Progenitor cell of endocrine pancreas (in vitro differentiated cells): ENCODE data around the gene TAX1BP1. TPM values are rescaled to one million over a fixed set of nuclear protein-coding genes. Genes with fewer than 3 reads are reported as not detected.

Experiments used
- DNase-seq: peaks from one replicate; pipeline ENCODE4 v3.0.0; 2021; ENCODE audit warnings: low spot score; ENCODE audit not compliant: unreplicated experiment
- H3K27ac Mint-ChIP-seq: 2 replicates; pipeline ENCODE4 v1.8.0; 2021; ENCODE audit warnings: mild to moderate bottlenecking, moderate library complexity, mixed read lengths
- H3K27me3 Mint-ChIP-seq: 2 replicates; pipeline ENCODE4 v1.8.0; 2021; ENCODE audit warnings: mixed read lengths
- H3K36me3 Mint-ChIP-seq: 2 replicates; pipeline ENCODE4 v1.8.0; 2022; ENCODE audit warnings: mixed read lengths; ENCODE audit not compliant: insufficient read depth
- H3K4me1 Mint-ChIP-seq: 2 replicates; pipeline ENCODE4 v1.8.0; 2021; ENCODE audit warnings: low read depth, mixed read lengths
- H3K4me3 Mint-ChIP-seq: 2 replicates; pipeline ENCODE4 v1.8.0; 2021; ENCODE audit warnings: low read depth, mild to moderate bottlenecking, moderate library complexity, mixed read lengths
- H3K9me3 Mint-ChIP-seq: 2 replicates; pipeline ENCODE4 v1.8.0; 2021; ENCODE audit warnings: low read depth, mixed read lengths
- total RNA-seq: library from RNA; stranded (reverse); gene quantifications from 2 replicates; pipeline ENCODE4 v1.2.1, GENCODE V29; 2021
- TF ChIP-seq, protein P1 (sequence below): fragments of 200-600 bp; sonication (generic); IDR thresholded peaks from one replicate; pipeline ENCODE4 v1.5.0; 2021; ENCODE audit warnings: antibody characterized with exemption, mild to moderate bottlenecking; ENCODE audit not compliant: unreplicated experiment

Gene TAX1BP1
- total RNA-seq, 1 donor from 2014 or later: 101 TPM

DNA sequence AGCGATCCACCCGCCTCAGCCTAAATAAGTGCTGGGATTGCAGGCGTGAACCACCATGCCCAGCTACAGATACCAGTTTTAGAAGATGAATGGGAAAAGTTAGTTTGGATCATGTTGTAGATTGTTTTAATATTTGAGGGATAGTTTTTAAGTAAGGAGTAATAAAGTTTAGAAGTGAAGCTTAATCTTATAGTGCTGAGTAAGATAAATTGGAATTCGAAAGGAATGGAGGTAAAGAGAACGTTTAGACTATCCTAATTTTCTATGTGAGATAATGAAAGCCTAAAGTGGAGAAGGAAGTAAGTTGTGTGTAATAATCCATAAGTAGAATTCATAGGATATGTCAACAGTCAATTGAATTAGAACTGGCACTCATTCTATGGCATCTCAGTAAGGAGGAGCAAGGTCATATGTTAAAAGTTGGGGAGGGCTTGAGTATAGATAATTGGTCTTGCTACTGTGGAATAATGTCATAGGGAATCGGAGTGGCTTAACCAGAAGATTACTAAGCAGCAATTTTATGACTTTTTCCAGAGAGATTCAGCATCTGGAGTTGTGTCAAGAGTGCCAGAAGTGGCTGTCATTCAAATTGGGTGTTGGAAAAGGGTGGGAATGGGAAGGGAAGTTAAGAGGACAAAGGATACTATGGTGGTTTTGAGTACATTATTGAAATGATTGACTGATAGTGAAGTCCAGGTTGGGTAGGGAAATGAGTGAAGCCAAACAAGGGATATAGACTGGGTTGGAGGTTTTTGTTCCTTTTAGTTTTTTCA lies 12.1 kb downstream of the TAX1BP1 start:
- peaks cover 9% of the 10 kb centered on the region for H3K4me1 Mint-ChIP-seq
- no peaks in the 10 kb centered on the region for H3K9me3 Mint-ChIP-seq
- no peaks in the 10 kb centered on the region for H3K27me3 Mint-ChIP-seq
- DNase-seq: no peak
- H3K4me3 Mint-ChIP-seq: no peak overlapping the region
- TF ChIP-seq, protein P1, sequence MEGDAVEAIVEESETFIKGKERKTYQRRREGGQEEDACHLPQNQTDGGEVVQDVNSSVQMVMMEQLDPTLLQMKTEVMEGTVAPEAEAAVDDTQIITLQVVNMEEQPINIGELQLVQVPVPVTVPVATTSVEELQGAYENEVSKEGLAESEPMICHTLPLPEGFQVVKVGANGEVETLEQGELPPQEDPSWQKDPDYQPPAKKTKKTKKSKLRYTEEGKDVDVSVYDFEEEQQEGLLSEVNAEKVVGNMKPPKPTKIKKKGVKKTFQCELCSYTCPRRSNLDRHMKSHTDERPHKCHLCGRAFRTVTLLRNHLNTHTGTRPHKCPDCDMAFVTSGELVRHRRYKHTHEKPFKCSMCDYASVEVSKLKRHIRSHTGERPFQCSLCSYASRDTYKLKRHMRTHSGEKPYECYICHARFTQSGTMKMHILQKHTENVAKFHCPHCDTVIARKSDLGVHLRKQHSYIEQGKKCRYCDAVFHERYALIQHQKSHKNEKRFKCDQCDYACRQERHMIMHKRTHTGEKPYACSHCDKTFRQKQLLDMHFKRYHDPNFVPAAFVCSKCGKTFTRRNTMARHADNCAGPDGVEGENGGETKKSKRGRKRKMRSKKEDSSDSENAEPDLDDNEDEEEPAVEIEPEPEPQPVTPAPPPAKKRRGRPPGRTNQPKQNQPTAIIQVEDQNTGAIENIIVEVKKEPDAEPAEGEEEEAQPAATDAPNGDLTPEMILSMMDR: no peak
- peaks cover 31% of the 10 kb centered on the region for H3K36me3 Mint-ChIP-seq
- no peak overlapping the region for H3K27ac Mint-ChIP-seq

DNA sequence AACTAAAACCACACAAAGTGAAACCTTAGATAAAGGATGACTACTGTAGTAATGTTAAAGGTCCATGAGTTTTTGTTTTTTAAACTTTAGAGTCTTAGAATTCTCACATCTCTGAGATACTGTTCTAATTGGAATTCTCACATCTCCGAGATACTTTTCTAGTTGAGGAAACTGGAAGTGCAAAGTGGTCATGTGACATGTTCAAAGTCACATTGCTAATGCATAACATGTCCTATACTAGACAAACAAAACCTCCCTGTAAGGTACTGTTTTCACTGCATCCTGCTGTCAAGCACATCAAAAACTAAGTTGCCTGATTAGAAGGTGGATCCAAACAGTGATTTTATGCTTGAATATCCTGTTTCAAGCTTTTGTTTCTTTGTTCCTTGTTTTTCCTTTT lies 13.9 kb downstream of the TAX1BP1 start:
- H3K27me3 Mint-ChIP-seq: no peaks in the 10 kb centered on the region
- TF ChIP-seq, protein P1: no peak

DNA sequence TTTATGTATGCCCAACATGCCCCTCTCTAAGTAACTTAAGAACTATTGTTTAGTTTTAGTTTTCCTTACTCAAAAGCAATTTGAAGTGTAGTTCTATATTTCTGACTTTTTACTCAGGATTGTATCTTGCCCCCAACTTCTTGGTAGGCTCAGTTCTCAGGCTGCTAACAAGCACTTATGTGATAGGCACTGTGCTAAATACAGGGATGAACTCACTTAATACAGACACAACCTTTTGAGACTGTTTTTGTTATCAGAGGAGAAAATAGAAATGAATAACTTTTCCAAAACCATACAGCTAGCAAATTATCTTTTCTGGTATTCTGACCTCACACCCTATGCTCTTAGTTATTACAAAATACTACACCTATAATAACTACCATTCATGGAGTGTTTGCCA lies 16.3 kb downstream of the TAX1BP1 start:
- no peaks in the 10 kb centered on the region for H3K27me3 Mint-ChIP-seq
- H3K36me3 Mint-ChIP-seq: peaks cover 32% of the 10 kb centered on the region
- no peak for DNase-seq
- H3K4me1 Mint-ChIP-seq: peaks cover 1% of the 10 kb centered on the region
- H3K4me3 Mint-ChIP-seq: no peak overlapping the region
- TF ChIP-seq, protein P1: no peak
- H3K9me3 Mint-ChIP-seq: peaks cover 2% of the 10 kb centered on the region
- no peak overlapping the region for H3K27ac Mint-ChIP-seq

More for the DNA sequence above, 13.9 kb downstream of the TAX1BP1 start:
- peaks cover 1% of the 10 kb centered on the region for H3K4me1 Mint-ChIP-seq
- H3K27ac Mint-ChIP-seq: no peak overlapping the region
- H3K9me3 Mint-ChIP-seq: no peaks in the 10 kb centered on the region
- no peak for DNase-seq
- no peak overlapping the region for H3K4me3 Mint-ChIP-seq
- peaks cover 36% of the 10 kb centered on the region for H3K36me3 Mint-ChIP-seq

DNA sequence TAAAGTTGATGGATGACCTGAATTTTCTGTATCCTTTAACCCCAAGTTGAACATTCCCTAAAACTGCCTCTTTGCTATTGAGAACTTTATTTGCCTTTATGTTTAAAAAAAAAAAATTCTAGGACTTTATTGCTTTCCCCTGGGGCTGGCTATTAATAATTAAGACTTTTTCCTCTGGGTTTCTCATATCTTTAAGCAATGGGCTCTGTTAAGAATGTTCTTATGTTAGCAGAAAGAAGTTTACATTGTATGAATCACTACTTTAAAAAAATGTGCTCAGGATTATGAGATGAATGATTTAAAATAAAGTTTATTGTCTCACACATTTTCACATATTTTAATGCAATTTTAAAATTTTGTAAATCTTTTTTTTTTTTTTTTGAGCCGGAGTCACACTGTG lies 19.5 kb downstream of the TAX1BP1 start:
- DNase-seq: no peak
- H3K4me3 Mint-ChIP-seq: no peak overlapping the region
- TF ChIP-seq, protein P1: no peak
- H3K9me3 Mint-ChIP-seq: peaks cover 7% of the 10 kb centered on the region
- no peaks in the 10 kb centered on the region for H3K27me3 Mint-ChIP-seq
- H3K4me1 Mint-ChIP-seq: peaks cover 8% of the 10 kb centered on the region
- peaks cover 36% of the 10 kb centered on the region for H3K36me3 Mint-ChIP-seq
- no peak overlapping the region for H3K27ac Mint-ChIP-seq

DNA sequence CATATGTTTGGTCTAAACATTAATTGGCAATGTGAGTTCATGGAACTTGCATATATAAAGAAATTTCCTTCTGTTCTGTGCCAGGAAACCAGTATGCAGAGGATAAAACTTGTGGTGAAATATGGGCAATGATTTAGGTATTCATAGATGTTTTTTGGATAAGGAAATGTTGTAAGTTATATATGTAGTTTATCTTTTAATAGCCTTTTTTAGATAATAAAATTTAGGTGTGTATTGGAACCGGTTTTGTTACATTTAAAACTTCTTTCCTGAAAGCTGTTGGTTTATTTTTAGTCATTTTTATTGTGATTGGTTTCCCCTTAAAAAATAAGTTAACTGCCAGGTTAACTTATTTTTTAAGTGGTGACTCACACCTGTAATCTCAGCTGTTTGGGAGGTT lies 22.1 kb downstream of the TAX1BP1 start:
- TF ChIP-seq, protein P1: no peak
- peaks cover 7% of the 10 kb centered on the region for H3K9me3 Mint-ChIP-seq
- DNase-seq: no peak
- H3K27me3 Mint-ChIP-seq: no peaks in the 10 kb centered on the region
- H3K27ac Mint-ChIP-seq: no peak overlapping the region
- no peak overlapping the region for H3K4me3 Mint-ChIP-seq
- H3K4me1 Mint-ChIP-seq: peaks cover 11% of the 10 kb centered on the region
- H3K36me3 Mint-ChIP-seq: peaks cover 37% of the 10 kb centered on the region
